ENCODE measurements around the gene CALY.
A peak's percentile ranks its signal among the peaks of the same experiment; 100 is the strongest.

The CALY gene

GRCh38 chr10:133358162-133358924, 21.6 kb upstream of the CALY start:
- TF ChIP-seq, protein P1, sequence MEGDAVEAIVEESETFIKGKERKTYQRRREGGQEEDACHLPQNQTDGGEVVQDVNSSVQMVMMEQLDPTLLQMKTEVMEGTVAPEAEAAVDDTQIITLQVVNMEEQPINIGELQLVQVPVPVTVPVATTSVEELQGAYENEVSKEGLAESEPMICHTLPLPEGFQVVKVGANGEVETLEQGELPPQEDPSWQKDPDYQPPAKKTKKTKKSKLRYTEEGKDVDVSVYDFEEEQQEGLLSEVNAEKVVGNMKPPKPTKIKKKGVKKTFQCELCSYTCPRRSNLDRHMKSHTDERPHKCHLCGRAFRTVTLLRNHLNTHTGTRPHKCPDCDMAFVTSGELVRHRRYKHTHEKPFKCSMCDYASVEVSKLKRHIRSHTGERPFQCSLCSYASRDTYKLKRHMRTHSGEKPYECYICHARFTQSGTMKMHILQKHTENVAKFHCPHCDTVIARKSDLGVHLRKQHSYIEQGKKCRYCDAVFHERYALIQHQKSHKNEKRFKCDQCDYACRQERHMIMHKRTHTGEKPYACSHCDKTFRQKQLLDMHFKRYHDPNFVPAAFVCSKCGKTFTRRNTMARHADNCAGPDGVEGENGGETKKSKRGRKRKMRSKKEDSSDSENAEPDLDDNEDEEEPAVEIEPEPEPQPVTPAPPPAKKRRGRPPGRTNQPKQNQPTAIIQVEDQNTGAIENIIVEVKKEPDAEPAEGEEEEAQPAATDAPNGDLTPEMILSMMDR (IDR thresholded peaks at IDR 0.05; ENCODE audit: insufficient read depth, low read length): no peak
- TF ChIP-seq GABPA (IDR thresholded peaks at IDR 0.05; ENCODE audit: low read depth) (no peak), POLR2AphosphoS5 (IDR thresholded peaks at IDR 0.05; ENCODE audit: low read depth) (no peak), SPI1 (IDR thresholded peaks at IDR 0.05; ENCODE audit: borderline replicate concordance, low read depth) (no peak)
- TF ChIP-seq, protein P2, sequence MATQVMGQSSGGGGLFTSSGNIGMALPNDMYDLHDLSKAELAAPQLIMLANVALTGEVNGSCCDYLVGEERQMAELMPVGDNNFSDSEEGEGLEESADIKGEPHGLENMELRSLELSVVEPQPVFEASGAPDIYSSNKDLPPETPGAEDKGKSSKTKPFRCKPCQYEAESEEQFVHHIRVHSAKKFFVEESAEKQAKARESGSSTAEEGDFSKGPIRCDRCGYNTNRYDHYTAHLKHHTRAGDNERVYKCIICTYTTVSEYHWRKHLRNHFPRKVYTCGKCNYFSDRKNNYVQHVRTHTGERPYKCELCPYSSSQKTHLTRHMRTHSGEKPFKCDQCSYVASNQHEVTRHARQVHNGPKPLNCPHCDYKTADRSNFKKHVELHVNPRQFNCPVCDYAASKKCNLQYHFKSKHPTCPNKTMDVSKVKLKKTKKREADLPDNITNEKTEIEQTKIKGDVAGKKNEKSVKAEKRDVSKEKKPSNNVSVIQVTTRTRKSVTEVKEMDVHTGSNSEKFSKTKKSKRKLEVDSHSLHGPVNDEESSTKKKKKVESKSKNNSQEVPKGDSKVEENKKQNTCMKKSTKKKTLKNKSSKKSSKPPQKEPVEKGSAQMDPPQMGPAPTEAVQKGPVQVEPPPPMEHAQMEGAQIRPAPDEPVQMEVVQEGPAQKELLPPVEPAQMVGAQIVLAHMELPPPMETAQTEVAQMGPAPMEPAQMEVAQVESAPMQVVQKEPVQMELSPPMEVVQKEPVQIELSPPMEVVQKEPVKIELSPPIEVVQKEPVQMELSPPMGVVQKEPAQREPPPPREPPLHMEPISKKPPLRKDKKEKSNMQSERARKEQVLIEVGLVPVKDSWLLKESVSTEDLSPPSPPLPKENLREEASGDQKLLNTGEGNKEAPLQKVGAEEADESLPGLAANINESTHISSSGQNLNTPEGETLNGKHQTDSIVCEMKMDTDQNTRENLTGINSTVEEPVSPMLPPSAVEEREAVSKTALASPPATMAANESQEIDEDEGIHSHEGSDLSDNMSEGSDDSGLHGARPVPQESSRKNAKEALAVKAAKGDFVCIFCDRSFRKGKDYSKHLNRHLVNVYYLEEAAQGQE (IDR thresholded peaks at IDR 0.05; ENCODE audit: insufficient replicate concordance, low read depth): no peak
- H3K27ac ChIP-seq (replicated peaks): no peak overlapping the region
- no peak overlapping the region for H3K4me3 ChIP-seq (replicated peaks; ENCODE audit: insufficient read depth, low read length)
- H3K27me3 ChIP-seq (ENCODE audit: insufficient read depth, poor library complexity, severe bottlenecking): no peaks in the 10 kb centered on the region
- DNase-seq (ENCODE audit: low read depth in 1 of 2, low spot score in 1 of 2): no peak

DNA sequence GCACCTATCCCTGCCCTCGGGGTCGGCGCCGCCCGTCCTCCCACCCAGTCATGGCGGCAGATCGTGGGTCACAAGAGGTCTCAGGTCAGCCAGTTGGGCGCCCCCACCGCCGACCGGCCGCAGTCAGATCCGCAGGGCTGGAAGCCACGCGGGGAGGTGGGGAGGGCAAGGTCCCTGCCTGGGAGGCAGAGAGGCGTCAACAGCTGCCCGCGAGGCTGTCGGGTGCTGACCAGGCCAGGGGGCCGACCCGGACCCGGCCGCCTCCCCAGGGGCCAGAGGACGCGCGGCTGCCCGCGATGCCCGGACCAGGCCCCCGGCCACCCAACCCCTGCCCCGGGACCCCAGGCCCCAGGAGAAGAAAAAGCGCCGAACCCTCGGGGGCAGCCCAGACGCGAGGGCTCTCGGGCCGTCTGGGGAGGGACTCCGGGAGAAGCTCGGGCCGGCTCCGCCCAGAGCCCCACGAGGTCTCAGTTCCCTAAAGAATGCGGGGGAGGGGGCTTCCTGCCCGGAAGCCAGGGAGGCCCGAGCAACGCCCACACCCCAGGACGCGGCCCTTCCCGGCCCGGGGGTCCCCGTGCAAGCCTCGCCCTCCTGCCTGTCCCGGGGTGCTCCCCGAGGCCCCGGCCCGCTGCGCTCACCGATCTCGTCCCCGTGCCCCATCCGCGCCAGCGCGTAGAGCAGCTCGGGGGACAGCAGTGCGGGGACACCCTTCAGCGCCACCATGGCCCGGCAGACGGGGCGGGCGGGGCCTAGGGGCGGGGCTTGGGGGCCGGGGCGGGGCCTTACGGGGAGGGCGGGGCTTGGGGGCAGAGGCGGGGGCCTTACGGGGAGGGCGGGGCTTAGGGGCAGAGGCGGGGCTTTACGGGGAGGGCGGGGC, 20.8 kb upstream of the CALY start, which contains the start of gene FUOM:
Gene FUOM (minus strand): TSS at position 735 of the 877 bp plus-strand sequence. CDS start 12 bp downstream, at position 723.
- H3K27me3 ChIP-seq (ENCODE audit: insufficient read depth, poor library complexity, severe bottlenecking): no peaks in the 10 kb centered on the region
- H3K27ac ChIP-seq (replicated peaks): peak within 1 kb of the TSS; percentile 73
- TF ChIP-seq POLR2AphosphoS5 (IDR thresholded peaks at IDR 0.05; ENCODE audit: low read depth) (peak; percentile 63), SPI1 (IDR thresholded peaks at IDR 0.05; ENCODE audit: borderline replicate concordance, low read depth) (no peak; the same call in 1 of the 2 replicates), GABPA (IDR thresholded peaks at IDR 0.05; ENCODE audit: low read depth) (peak; percentile 67; the same call in 1 of the 2 replicates)
- TF ChIP-seq, protein P1 (IDR thresholded peaks at IDR 0.05; ENCODE audit: insufficient read depth, low read length): no peak
- TF ChIP-seq, protein P2 (IDR thresholded peaks at IDR 0.05; ENCODE audit: insufficient replicate concordance, low read depth): no peak
- DNase-seq (ENCODE audit: low read depth in 1 of 2, low spot score in 1 of 2): peak; percentile 73 to 85
- peak within 1 kb of the TSS; percentile 53 for H3K4me3 ChIP-seq (replicated peaks; ENCODE audit: insufficient read depth, low read length)

GRCh38 chr10:133356549-133357284, 20.0 kb upstream of the CALY start:
- peak overlapping the region; percentile 73 for H3K27ac ChIP-seq (replicated peaks)
- no peak for DNase-seq (ENCODE audit: low read depth in 1 of 2, low spot score in 1 of 2)
- peaks cover 3% of the 10 kb centered on the region for H3K27me3 ChIP-seq (ENCODE audit: insufficient read depth, poor library complexity, severe bottlenecking)
- TF ChIP-seq POLR2AphosphoS5 (IDR thresholded peaks at IDR 0.05; ENCODE audit: low read depth) (no peak), GABPA (IDR thresholded peaks at IDR 0.05; ENCODE audit: low read depth) (no peak), SPI1 (IDR thresholded peaks at IDR 0.05; ENCODE audit: borderline replicate concordance, low read depth) (no peak)
- TF ChIP-seq, protein P1 (IDR thresholded peaks at IDR 0.05; ENCODE audit: insufficient read depth, low read length): no peak
- TF ChIP-seq, protein P2 (IDR thresholded peaks at IDR 0.05; ENCODE audit: insufficient replicate concordance, low read depth): no peak
- peak overlapping the region; percentile 53 for H3K4me3 ChIP-seq (replicated peaks; ENCODE audit: insufficient read depth, low read length)
